HepG2 (cell line): ENCODE measurements around the gene SEC62. TPM values are rescaled to one million over a fixed set of nuclear protein-coding genes. Genes with fewer than 3 reads are reported as not detected.
A peak's percentile ranks its signal among the peaks of the same experiment; 100 is the strongest.

ENCODE experiments used
- HOXA7 ChIP-seq: sonication (generic); formaldehyde crosslinking; IDR thresholded peaks from 2 replicates; pipeline ENCODE4 v1.8.1; 2022; ENCODE audit warnings: mild to moderate bottlenecking, missing genetic modification reagents, moderate library complexity
- MLX ChIP-seq: IDR thresholded peaks from 2 replicates; pipeline ENCODE4 v1.6.1; 2016
- SALL1 ChIP-seq: sonication (generic); formaldehyde crosslinking; IDR thresholded peaks from 2 replicates; pipeline ENCODE4 v1.8.0; 2022; ENCODE audit warnings: mild to moderate bottlenecking, missing genetic modification reagents
- TOE1 ChIP-seq: sonication (generic); formaldehyde crosslinking; IDR thresholded peaks from 2 replicates; pipeline ENCODE4 v1.4.0; 2020; ENCODE audit warnings: mild to moderate bottlenecking, missing genetic modification reagents
- ZBTB40 ChIP-seq, 2 experiments: fragments of 450-650 bp in 1 of 2; sonication (generic) in 1 of 2; formaldehyde crosslinking in 1 of 2; IDR thresholded peaks; 2 replicates each; pipeline versions ENCODE4 v1.6.1 to v1.8.0; 2016 to 2022; ENCODE audit warnings: antibody characterized with exemption in 1 of 2, mild to moderate bottlenecking in 1 of 2, missing genetic modification reagents in 1 of 2
- ZMYM4 ChIP-seq: sonication (generic); formaldehyde crosslinking; IDR thresholded peaks from 2 replicates; pipeline ENCODE4 v1.8.1; 2023; ENCODE audit warnings: mild to moderate bottlenecking, missing genetic modification reagents
- ZNF343 ChIP-seq: sonication (generic); formaldehyde crosslinking; IDR thresholded peaks from 2 replicates; pipeline ENCODE4 v1.4.0; 2020; ENCODE audit warnings: mild to moderate bottlenecking, missing genetic modification reagents
- ZNF446 ChIP-seq: sonication (generic); formaldehyde crosslinking; IDR thresholded peaks from 2 replicates; pipeline ENCODE4 v1.5.0; 2020; ENCODE audit warnings: mild to moderate bottlenecking, missing genetic modification reagents
- ZNF615 ChIP-seq: sonication (generic); formaldehyde crosslinking; IDR thresholded peaks from 2 replicates; pipeline ENCODE4 v1.5.0; 2020; ENCODE audit warnings: mild to moderate bottlenecking, missing genetic modification reagents, borderline replicate concordance
- polyA plus RNA-seq, 8 experiments: library from polyadenylated mRNA; depleted of rRNA in 3 of 8; stranded (reverse) in 7 of 8; unstranded in 1 of 8; fragments of >200 nt; fragmentation: Illumina TruSeq in 4 of 8; extraction: Trizol in 4 of 8; gene quantifications; 2 replicates each; pipeline versions ENCODE4 v1.2.1 to v1.2.3, GENCODE V29; 2011 to 2016; ENCODE audit warnings: low read depth in 4 of 8, missing spikeins in 1 of 8, mixed read lengths in 1 of 8; ENCODE audit not compliant: insufficient read depth in 1 of 8
- total RNA-seq, 5 experiments: library from RNA; depleted of rRNA; stranded (reverse); fragments of >200 nt; fragmentation: Illumina TruSeq; extraction: Trizol; gene quantifications; 2 replicates each; pipeline ENCODE4 v1.2.3, GENCODE V29; 2016; ENCODE audit warnings: low read depth in 1 of 5
- TF ChIP-seq, protein P1 (sequence below): sonication (generic); formaldehyde crosslinking; IDR thresholded peaks from 2 replicates; pipeline ENCODE4 v1.4.0; 2020; ENCODE audit warnings: missing genetic modification reagents
- TF ChIP-seq, protein P2 (sequence below): sonication (generic); formaldehyde crosslinking; IDR thresholded peaks from 2 replicates; pipeline ENCODE4 v1.5.1; 2020; ENCODE audit warnings: mild to moderate bottlenecking, missing genetic modification reagents, moderate library complexity
- TF ChIP-seq, protein P3 (sequence below): sonication (generic); formaldehyde crosslinking; IDR thresholded peaks from 2 replicates; pipeline ENCODE4 v1.4.0; 2020; ENCODE audit warnings: missing genetic modification reagents
- TF ChIP-seq, protein P4 (sequence below): IDR thresholded peaks from 2 replicates; pipeline ENCODE4 v1.6.1; 2018; ENCODE audit warnings: missing genetic modification reagents, mild to moderate bottlenecking, missing compliant biosample characterization

Gene SEC62
- total and polyA plus RNA-seq, 2 of the 13 experiments (the other 11 are each of a cell fraction or from before 2014, with no cell fraction given): 54.0 to 68.7 TPM

DNA sequence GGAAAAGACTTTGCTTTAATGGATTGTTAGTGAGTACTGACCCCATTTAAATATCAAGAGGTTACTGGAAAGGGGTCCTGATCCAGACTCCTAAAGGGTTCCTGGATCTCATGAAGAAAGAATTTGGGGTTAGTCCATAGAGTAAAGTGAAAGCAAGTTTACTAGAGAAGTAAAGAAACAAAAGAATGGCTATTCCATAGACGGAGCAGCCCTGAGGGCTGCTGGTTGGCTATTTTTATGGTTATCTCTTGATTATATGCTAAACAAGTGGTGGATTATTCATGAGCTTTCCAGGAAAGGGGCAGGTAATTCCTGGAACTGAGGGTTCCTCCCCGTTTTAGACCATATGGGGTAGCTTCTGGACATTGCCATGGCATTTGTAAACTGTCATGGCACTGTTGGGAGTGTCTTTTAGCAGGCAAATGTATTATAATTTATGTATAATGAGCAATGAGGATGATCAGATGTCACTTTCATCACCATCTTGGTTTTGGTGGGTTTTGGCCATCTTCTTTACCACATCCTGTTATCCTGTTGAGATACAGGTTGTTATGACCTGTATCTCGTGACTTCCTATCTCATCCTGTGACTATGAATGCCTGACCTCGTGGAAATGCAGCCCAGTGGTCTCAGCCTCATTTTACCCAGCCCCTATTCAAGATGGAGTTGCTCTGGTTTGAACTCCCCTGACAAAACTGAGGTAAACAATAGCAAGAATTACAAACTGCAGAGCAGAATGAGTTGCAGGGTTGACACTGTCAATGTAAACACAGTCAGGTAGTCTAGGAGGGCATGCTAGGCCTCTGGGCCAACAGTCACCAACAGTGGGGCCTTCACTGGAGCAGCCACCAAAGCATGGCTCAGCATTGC, 60.9 kb downstream of the SEC62 start (continued):
- TF ChIP-seq, protein P1, sequence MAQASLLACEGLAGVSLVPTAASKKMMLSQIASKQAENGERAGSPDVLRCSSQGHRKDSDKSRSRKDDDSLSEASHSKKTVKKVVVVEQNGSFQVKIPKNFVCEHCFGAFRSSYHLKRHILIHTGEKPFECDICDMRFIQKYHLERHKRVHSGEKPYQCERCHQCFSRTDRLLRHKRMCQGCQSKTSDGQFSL (CRISPR knock-in tag): no peak
- TF ChIP-seq ZNF343 (no peak), SALL1 (CRISPR knock-in tag) (peak; percentile 56), ZNF615 (no peak), ZBTB40 (IDR thresholded peaks at IDR 0.05) (no peak), ZBTB40 (CRISPR knock-in tag; IDR thresholded peaks at IDR 0.05) (0 out of 2 replicates have a peak, but pooled peaks have one; percentile 16), HOXA7 (no peak), TOE1 (CRISPR knock-in tag) (no peak), ZMYM4 (CRISPR knock-in tag) (no peak), ZNF446 (CRISPR knock-in tag) (no peak), MLX (no peak)
- TF ChIP-seq, protein P2, sequence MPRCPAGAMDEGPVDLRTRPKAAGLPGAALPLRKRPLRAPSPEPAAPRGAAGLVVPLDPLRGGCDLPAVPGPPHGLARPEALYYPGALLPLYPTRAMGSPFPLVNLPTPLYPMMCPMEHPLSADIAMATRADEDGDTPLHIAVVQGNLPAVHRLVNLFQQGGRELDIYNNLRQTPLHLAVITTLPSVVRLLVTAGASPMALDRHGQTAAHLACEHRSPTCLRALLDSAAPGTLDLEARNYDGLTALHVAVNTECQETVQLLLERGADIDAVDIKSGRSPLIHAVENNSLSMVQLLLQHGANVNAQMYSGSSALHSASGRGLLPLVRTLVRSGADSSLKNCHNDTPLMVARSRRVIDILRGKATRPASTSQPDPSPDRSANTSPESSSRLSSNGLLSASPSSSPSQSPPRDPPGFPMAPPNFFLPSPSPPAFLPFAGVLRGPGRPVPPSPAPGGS (CRISPR knock-in tag): 0 out of 2 replicates have a peak, but pooled peaks have one; percentile 42
- TF ChIP-seq, protein P3, sequence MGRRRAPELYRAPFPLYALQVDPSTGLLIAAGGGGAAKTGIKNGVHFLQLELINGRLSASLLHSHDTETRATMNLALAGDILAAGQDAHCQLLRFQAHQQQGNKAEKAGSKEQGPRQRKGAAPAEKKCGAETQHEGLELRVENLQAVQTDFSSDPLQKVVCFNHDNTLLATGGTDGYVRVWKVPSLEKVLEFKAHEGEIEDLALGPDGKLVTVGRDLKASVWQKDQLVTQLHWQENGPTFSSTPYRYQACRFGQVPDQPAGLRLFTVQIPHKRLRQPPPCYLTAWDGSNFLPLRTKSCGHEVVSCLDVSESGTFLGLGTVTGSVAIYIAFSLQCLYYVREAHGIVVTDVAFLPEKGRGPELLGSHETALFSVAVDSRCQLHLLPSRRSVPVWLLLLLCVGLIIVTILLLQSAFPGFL (CRISPR knock-in tag): no peak
- TF ChIP-seq, protein P4, sequence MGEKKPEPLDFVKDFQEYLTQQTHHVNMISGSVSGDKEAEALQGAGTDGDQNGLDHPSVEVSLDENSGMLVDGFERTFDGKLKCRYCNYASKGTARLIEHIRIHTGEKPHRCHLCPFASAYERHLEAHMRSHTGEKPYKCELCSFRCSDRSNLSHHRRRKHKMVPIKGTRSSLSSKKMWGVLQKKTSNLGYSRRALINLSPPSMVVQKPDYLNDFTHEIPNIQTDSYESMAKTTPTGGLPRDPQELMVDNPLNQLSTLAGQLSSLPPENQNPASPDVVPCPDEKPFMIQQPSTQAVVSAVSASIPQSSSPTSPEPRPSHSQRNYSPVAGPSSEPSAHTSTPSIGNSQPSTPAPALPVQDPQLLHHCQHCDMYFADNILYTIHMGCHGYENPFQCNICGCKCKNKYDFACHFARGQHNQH: peak; percentile 69; the same call in 1 of the 2 replicates
